ENCODE measurements around the gene NCKAP5L.
"Not testable (repeated sequence)": the region's sequence is repeated elsewhere in the genome, so short reads cannot be mapped to it uniquely, and the experiment has no call there.

Gene NCKAP5L

DNA sequence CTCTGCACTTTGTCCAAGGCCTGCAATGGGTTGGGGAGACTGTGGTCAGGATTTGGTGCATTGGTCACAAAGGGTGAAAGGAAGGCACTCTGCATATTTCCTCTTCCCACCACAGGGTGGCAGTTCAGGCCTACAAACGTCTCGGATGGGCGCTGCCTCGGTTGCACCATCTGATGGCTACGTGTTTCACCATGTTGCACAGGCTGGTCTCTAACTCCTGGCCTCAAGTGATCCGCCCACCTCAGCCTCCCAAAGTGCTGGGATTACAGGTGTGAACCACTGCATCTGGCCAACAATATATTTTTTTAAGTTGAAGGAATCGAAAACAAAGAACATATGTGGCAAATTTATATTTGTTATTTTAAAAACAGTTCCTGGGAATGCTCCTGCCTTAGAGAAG, 51.8 kb downstream of the NCKAP5L start:
- FAIRE-seq: no peak

DNA sequence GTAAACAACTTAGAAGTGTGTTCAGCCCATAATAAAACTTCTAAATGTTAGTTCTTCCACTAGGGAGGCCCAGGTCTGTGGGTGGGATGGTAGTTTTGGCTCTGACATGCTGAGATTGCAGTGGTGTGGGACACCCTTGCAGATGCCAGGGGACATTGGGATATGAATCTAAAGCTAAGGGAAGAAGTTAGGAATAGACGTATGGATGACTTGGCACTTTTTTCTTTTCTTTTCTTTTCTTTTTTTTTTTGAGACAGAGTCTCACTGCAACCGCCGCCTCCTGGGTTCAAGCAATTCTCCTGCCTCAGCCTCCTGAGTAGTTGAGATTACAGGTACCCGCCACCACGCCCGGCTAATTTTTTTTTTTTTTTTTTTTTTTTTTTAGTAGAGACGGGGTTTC, 55.1 kb downstream of the NCKAP5L start:
- not testable (repeated sequence) for FAIRE-seq

DNA sequence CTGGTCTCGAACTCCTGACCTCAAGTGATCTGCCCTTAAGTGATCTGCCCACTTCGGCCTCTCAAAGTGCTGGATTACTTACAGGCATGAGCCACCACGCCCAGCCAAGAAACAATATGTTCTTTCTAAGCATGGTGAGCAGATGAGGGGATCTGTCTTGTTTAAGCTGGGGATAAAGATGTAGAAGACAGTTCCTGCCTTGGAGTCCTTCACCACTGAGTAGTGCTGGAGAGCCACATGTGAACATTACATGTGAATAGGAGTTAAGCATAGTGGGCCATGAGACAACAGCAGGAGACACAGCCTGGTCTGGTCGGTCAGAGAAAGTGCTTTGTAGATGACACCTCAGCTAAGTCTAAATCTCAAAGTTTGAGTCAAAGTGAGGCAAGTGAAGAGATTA, 60.9 kb downstream of the NCKAP5L start:
- no peak for FAIRE-seq

DNA sequence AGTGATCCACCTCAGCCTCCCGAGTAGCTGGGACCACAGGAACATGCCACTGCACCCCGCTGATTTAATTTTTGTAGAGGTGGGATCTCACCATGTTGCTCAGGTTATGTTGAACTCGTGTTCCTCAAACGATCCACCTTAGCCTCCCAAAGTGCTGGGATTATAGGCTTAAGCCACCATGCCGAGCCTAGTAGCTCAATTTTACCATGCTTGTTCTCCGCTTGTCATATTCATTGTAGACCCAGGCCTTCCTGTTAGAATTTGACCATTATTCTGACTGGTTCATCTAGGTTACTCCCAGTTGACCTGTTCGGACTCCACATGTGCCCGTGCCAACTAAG, 62.1 kb downstream of the NCKAP5L start:
- FAIRE-seq: no peak

DNA sequence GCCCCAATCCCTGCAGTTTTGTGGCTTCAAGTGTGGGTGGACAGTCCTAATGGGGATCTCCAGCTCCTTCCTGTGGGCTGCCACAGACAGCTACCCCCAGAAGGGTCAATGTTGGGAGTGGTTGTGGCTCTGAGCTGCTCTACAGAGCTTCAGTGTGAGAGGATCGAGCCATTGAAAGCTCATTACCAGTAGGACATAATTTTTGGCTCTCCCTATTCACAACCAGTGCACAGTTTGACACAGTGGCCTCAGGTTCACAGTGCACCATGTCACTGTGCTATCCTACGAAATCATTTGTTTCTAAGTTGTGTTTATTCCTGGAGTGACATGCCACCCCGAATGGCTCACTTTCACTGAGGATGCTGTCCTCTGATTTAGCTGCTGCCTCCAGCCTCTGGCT, 64.1 kb downstream of the NCKAP5L start:
- no peak for FAIRE-seq

DNA sequence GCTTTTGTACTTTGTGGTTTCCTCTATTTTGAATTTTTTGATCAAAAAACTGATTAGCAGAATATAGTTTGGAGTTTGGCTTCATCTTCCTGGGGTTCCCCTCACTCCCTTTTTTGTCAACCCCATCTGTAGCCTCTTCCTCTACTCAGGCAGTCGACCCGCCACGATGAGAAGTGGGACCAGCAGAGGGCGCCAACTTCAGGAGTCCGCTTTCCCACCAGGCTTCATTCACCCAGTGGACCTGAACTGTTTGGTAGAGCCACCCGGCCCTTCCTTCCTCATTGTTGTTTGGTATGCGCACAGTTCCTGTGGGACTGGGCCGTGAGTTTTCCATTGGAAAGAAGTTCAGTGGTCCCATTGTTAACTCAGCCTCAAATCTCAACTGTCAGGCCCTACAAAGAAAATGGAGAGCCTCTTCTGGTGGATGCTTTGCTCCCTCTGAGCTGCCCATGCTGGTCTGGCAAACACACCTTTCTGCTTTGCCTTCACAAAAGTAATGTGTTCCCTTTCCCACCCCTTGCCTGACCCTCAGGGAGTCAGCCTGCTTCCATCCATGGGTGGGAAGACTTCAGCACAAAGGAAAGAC, 65.1 kb downstream of the NCKAP5L start:
- no peak for FAIRE-seq

DNA sequence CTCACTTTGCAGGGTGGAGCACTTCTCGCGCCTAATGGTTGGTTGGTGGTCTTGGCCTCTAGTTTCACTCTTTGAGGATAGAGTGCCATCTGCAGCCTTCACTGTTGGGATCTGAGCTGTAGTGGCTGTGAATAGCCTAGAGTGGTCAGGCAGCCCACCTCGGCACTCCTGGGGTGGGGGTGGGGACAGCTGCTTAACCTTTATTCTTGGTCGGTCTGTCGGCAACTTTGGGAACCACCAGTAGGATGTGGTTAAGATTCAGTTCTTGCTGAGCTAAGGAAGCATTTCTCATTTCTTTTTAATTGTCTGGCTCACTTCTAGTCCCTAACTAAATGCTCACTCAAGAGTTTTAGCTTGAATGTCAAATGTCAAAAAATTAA, 65.8 kb downstream of the NCKAP5L start:
- no peak for FAIRE-seq

DNA sequence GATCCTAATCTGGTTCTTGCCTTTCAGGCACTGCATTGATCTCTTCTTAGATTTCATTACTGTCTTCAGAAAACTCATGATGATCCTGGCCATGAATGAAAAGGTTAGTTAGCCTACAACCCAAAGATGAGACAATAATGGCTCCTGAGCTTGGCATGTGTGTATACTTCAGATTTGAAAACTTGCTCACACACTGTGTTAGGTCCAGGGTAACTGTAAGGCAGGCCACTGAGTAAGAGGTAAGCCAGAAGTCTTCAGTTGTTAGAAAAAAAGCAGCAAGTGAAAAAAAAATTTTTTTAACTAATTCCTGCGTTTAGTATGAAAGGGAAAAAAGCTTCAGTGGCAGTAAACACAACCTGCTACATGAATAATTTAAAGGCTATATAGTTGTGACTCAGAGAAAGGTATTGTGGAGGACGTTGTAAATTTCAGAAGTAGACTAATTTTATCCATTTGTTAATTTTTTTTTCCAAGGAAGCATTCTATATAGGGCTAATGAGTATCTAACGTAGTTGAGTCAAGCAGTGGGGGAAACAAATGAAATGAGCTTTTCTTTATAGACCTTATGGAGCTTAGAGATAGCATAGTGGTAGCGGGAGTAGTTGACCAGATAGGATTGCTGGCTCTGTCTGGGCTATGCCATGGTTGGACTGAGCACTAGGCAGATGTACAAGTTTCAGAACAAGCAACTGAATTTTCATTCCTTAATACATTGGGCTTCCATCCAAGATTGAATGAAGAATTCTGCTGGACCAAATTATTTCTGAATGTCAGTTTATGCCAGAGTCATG, 66.3 kb downstream of the NCKAP5L start:
- no peak for FAIRE-seq

DNA sequence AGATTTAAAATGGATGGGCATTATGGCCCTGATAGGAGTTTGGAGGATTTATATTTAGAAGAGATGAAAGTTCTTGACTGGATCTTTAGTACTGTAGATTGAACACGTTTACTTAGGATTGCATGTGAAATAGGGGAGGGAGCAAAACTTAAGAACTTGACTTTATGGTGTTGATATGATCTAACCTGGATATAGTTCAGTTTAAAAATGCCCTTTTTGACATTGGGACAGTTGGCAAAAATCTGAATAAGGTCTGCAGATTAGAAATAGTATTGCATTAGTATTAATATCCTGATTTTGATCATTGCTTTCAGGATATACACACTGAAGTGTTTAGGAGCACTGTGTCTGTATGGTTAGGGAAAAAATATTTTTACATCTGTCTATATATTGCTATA, 77.2 kb downstream of the NCKAP5L start:
- FAIRE-seq: no peak

DNA sequence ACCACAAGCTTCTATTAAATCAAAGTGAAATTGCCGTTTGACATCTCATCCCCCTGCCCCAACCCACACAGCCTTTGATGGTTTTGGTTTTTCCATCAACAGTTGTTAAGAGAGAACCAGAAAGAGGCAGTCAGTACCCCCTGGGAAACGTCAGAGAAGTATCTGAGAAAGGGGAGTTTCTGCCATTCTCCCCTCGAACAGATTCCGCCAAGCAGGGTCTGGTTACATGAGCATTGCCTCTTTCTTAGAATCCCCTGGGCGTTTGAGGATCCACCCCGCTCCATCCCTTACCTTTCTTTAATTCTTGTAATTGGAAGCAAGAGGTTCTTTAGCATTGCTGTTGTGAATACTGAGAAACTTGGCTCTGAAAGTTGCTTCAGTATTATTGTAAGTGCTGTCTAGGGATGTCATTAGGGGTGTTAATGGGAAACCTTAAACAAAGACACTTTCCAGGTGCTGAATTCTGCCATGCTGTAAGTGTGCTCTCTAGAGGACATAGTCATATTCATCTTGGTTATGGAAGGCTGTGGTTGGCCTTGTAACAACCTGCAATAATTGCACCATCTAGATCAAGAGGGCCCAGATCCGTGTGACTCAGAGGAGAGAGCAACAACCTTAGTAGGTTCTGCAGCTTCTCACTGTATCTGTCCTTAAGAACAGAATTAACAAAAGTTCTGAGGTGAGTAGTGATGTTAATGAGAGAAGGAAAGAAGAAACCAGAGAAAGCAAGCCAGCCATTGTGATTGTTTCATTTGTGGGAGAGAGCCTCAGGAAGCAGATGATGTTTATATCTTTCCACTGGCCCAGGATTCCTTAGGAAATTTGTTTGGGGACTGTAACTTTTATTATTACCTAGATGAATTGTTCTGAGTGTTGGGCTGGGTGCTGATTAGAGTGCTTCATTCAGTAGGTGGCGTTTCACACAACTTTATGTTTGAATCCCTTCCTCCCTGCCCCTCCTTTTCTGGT, 77.9 kb downstream of the NCKAP5L start:
- FAIRE-seq: no peak

DNA sequence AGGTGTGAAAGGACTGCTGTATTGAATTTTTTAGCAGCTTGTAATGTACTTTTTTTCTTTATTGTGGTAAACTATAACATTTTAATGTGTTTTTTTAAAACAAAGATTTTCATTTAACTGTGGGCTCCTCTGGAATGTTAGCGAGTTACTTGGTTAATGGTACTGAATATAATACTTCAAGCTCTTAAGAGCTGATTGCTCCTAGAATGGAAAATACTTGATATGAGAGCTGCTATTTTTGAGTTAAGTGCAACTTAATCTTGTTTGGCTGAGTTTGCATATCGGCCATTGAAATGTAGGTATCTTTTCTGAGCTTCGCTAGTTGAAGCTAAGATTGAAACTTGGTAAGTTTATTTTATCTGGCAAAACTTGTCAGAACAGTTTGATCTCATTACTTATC, 79.4 kb downstream of the NCKAP5L start:
- no peak for FAIRE-seq

DNA sequence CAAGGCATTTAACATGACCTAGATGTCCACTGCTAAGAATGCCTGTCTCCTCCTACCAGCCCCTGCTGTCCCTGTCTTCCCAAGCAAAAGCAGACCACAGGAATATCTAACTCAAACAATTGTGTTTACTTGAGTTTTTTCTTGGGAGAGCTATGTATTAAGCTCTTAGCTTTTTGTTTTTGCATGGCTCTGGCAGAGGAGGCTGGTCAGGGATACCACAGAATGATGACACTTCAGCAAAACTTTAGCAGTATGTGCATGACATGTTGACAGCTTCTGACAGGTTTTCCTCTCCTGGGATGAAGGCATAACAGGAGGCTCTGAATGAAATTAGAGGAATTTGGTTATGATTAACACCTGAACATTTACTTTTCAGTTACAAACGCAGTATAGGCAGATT, 79.9 kb downstream of the NCKAP5L start:
- no peak for FAIRE-seq

DNA sequence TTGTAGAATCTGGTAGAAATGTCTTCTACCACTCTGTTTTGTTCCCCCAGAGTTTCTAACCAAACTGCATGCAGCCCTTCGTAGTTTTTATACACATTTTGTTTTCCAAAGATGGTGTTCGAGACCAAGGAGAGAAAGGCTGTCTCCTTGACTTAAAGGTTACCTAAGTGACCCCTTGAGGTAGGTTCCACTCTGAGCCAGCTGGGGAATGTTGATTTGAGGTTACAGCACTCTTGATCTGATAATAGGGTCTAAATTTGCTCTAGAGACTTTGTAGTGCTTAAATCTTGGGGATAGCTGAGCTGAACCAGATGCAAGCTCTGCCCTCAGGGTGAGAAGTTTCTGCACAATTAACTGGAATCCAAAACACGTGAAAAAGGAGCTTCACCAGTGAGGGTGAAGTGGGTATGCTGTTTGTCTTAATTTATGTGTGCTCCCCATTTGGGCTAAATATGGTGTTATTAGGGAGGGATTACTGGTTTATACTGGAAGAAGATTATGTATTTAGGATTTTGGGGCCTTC, 83.8 kb downstream of the NCKAP5L start:
- FAIRE-seq: no peak

DNA sequence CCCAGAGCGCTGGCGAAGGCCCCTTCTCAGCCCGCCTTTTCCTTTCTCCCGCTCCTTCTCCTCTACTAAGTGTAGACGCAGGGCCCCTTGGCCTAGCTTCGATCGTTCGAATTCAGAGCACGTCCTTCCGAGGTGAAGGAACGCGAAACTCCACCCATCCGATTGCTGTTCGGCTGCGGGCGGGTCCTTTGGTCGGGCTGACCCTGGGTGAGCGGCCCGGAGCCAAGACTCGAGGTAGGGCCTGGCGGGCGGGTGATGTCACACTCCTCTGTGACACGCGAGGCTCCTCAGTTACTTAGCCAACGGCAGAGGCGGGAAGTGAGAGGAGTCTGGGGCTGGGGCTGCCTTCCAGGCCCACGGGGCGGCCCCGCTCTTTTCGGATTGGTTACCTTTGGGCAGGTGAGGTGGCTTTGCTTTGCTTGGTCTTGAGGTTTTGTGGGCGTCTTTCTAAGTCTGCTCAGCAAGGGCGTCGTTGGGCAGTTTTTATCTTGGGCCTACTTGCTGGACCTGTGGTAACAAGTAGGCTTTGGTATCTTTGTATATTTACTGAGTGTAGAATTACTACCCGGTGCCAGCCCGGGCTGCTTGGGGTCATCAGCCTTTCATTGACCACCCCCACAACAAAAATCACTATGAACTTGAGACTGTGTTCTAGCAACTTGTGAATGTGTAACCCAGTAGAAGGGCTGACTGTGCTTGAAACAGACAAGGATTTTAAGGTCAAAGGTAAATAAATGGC, 86.2 kb downstream of the NCKAP5L start:
- FAIRE-seq: no peak

Data from TTC549 (cell line).